Measurements from ENCODE around the gene COL4A2. TPM values are rescaled to one million over a fixed set of nuclear protein-coding genes. Genes with fewer than 3 reads are reported as not detected.

Gene COL4A2
- total and polyA plus RNA-seq, 4 donors, result 130 to 334 (median 170) TPM

GRCh38 chr13:110354715-110355473 lies 47.8 kb downstream of the COL4A2 start:
- WGBS (ENCODE audit: insufficient coverage), result 100% methylated on average over 3 of the region's 5 CpGs
- H3K9me3 ChIP-seq (ENCODE audit: control insufficient read depth, insufficient read depth, low read length), result no peaks in the 10 kb centered on the region
- H3K4me3 ChIP-seq (ENCODE audit: low read depth, low read length), result no peak overlapping the region
- DNase-seq (ENCODE audit: low read depth in 4 of 6, low spot score in 6 of 6), result no peak
- no peaks in the 10 kb centered on the region for H3K36me3 ChIP-seq (ENCODE audit: control insufficient read depth, insufficient read depth, low read length)
- no peaks in the 10 kb centered on the region for H3K27me3 ChIP-seq (ENCODE audit: control insufficient read depth, insufficient read depth, low read length)
- H3K27ac ChIP-seq (ENCODE audit: low read depth, low read length), result no peak overlapping the region
- H3K4me1 ChIP-seq (ENCODE audit: control insufficient read depth, insufficient read depth, low read length), result no peaks in the 10 kb centered on the region

GRCh38 chr13:110356362-110356761 lies 49.3 kb downstream of the COL4A2 start:
- Histone ChIP-seq H3K9me3 (ENCODE audit: control insufficient read depth, insufficient read depth, low read length) (no peaks in the 10 kb centered on the region), H3K4me3 (ENCODE audit: low read depth, low read length) (no peak overlapping the region), H3K27me3 (ENCODE audit: control insufficient read depth, insufficient read depth, low read length) (no peaks in the 10 kb centered on the region), H3K27ac (ENCODE audit: low read depth, low read length) (no peak overlapping the region), H3K4me1 (ENCODE audit: control insufficient read depth, insufficient read depth, low read length) (peaks cover 7% of the 10 kb centered on the region), H3K36me3 (ENCODE audit: control insufficient read depth, insufficient read depth, low read length) (no peaks in the 10 kb centered on the region)
- 76% methylated on average over 9 of the region's 12 CpGs for WGBS (ENCODE audit: insufficient coverage)
- no peak for DNase-seq (ENCODE audit: low read depth in 4 of 6, low spot score in 6 of 6)

- no CpG with 5 or more reads among the region's 4 CpGs for WGBS (ENCODE audit: insufficient coverage)
- Histone ChIP-seq H3K27ac (ENCODE audit: low read depth, low read length) (no peak overlapping the region), H3K4me1 (ENCODE audit: control insufficient read depth, insufficient read depth, low read length) (peaks cover 8% of the 10 kb centered on the region)
Observed at GRCh38 chr13:110358381-110358780, 51.3 kb downstream of the COL4A2 start.

GRCh38 chr13:110359840-110360301 lies 52.8 kb downstream of the COL4A2 start:
- no peak overlapping the region for H3K4me3 ChIP-seq (ENCODE audit: low read depth, low read length)
- H3K27ac ChIP-seq (ENCODE audit: low read depth, low read length), result no peak overlapping the region
- H3K36me3 ChIP-seq (ENCODE audit: control insufficient read depth, insufficient read depth, low read length), result no peaks in the 10 kb centered on the region
- peaks cover 8% of the 10 kb centered on the region for H3K4me1 ChIP-seq (ENCODE audit: control insufficient read depth, insufficient read depth, low read length)
- peak in 1 of 6 donors; percentile 75 for DNase-seq (ENCODE audit: low read depth in 4 of 6, low spot score in 6 of 6)
- WGBS (ENCODE audit: insufficient coverage), result 50% methylated on average over 1 of the region's 7 CpGs
- H3K9me3 ChIP-seq (ENCODE audit: control insufficient read depth, insufficient read depth, low read length), result no peaks in the 10 kb centered on the region
- H3K27me3 ChIP-seq (ENCODE audit: control insufficient read depth, insufficient read depth, low read length), result no peaks in the 10 kb centered on the region

More at GRCh38 chr13:110358381-110358780, 51.3 kb downstream of the COL4A2 start:
- Histone ChIP-seq H3K9me3 (ENCODE audit: control insufficient read depth, insufficient read depth, low read length) (no peaks in the 10 kb centered on the region), H3K27me3 (ENCODE audit: control insufficient read depth, insufficient read depth, low read length) (no peaks in the 10 kb centered on the region), H3K36me3 (ENCODE audit: control insufficient read depth, insufficient read depth, low read length) (no peaks in the 10 kb centered on the region), H3K4me3 (ENCODE audit: low read depth, low read length) (no peak overlapping the region)
- DNase-seq (ENCODE audit: low read depth in 4 of 6, low spot score in 6 of 6), result no peak

- Histone ChIP-seq H3K36me3 (ENCODE audit: control insufficient read depth, insufficient read depth, low read length) (no peaks in the 10 kb centered on the region), H3K4me3 (ENCODE audit: low read depth, low read length) (no peak overlapping the region), H3K4me1 (ENCODE audit: control insufficient read depth, insufficient read depth, low read length) (peaks cover 8% of the 10 kb centered on the region), H3K27ac (ENCODE audit: low read depth, low read length) (no peak overlapping the region), H3K9me3 (ENCODE audit: control insufficient read depth, insufficient read depth, low read length) (no peaks in the 10 kb centered on the region), H3K27me3 (ENCODE audit: control insufficient read depth, insufficient read depth, low read length) (no peaks in the 10 kb centered on the region)
- WGBS (ENCODE audit: insufficient coverage), result 83% methylated on average over 11 of the region's 11 CpGs
- no peak for DNase-seq (ENCODE audit: low read depth in 4 of 6, low spot score in 6 of 6)
Observed at GRCh38 chr13:110360598-110360997, 53.5 kb downstream of the COL4A2 start.

GRCh38 chr13:110361365-110361911 lies 54.4 kb downstream of the COL4A2 start:
- Histone ChIP-seq H3K27me3 (ENCODE audit: control insufficient read depth, insufficient read depth, low read length) (no peaks in the 10 kb centered on the region), H3K4me3 (ENCODE audit: low read depth, low read length) (no peak overlapping the region), H3K4me1 (ENCODE audit: control insufficient read depth, insufficient read depth, low read length) (peaks cover 8% of the 10 kb centered on the region), H3K9me3 (ENCODE audit: control insufficient read depth, insufficient read depth, low read length) (no peaks in the 10 kb centered on the region), H3K27ac (ENCODE audit: low read depth, low read length) (no peak overlapping the region), H3K36me3 (ENCODE audit: control insufficient read depth, insufficient read depth, low read length) (no peaks in the 10 kb centered on the region)
- DNase-seq (ENCODE audit: low read depth in 4 of 6, low spot score in 6 of 6), result peak in 1 of 6 donors; percentile 44
- 49% methylated on average over 10 of the region's 10 CpGs for WGBS (ENCODE audit: insufficient coverage)

GRCh38 chr13:110363010-110363409 lies 55.9 kb downstream of the COL4A2 start:
- DNase-seq (ENCODE audit: low read depth in 4 of 6, low spot score in 6 of 6), result no peak
- no peak overlapping the region for H3K4me3 ChIP-seq (ENCODE audit: low read depth, low read length)
- H3K27ac ChIP-seq (ENCODE audit: low read depth, low read length), result no peak overlapping the region
- no peaks in the 10 kb centered on the region for H3K9me3 ChIP-seq (ENCODE audit: control insufficient read depth, insufficient read depth, low read length)
- WGBS (ENCODE audit: insufficient coverage), result 82% methylated on average over 7 of the region's 8 CpGs
- no peaks in the 10 kb centered on the region for H3K27me3 ChIP-seq (ENCODE audit: control insufficient read depth, insufficient read depth, low read length)
- H3K4me1 ChIP-seq (ENCODE audit: control insufficient read depth, insufficient read depth, low read length), result peaks cover 8% of the 10 kb centered on the region
- no peaks in the 10 kb centered on the region for H3K36me3 ChIP-seq (ENCODE audit: control insufficient read depth, insufficient read depth, low read length)

GRCh38 chr13:110364081-110364480 lies 57.0 kb downstream of the COL4A2 start:
- 100% methylated on average over 1 of the region's 5 CpGs for WGBS (ENCODE audit: insufficient coverage)
- H3K4me1 ChIP-seq (ENCODE audit: control insufficient read depth, insufficient read depth, low read length), result peaks cover 8% of the 10 kb centered on the region
- no peak for DNase-seq (ENCODE audit: low read depth in 4 of 6, low spot score in 6 of 6)
- H3K36me3 ChIP-seq (ENCODE audit: control insufficient read depth, insufficient read depth, low read length), result no peaks in the 10 kb centered on the region
- no peak overlapping the region for H3K27ac ChIP-seq (ENCODE audit: low read depth, low read length)
- no peaks in the 10 kb centered on the region for H3K9me3 ChIP-seq (ENCODE audit: control insufficient read depth, insufficient read depth, low read length)
- H3K27me3 ChIP-seq (ENCODE audit: control insufficient read depth, insufficient read depth, low read length), result no peaks in the 10 kb centered on the region
- no peak overlapping the region for H3K4me3 ChIP-seq (ENCODE audit: low read depth, low read length)

- H3K27me3 ChIP-seq (ENCODE audit: control insufficient read depth, insufficient read depth, low read length), result no peaks in the 10 kb centered on the region
- 100% methylated on average over 1 of the region's 3 CpGs for WGBS (ENCODE audit: insufficient coverage)
- H3K27ac ChIP-seq (ENCODE audit: low read depth, low read length), result no peak overlapping the region
Observed at GRCh38 chr13:110365876-110366275, 58.8 kb downstream of the COL4A2 start.

GRCh38 chr13:110366733-110367132 lies 59.6 kb downstream of the COL4A2 start:
- Histone ChIP-seq H3K9me3 (ENCODE audit: control insufficient read depth, insufficient read depth, low read length) (no peaks in the 10 kb centered on the region), H3K27me3 (ENCODE audit: control insufficient read depth, insufficient read depth, low read length) (no peaks in the 10 kb centered on the region), H3K27ac (ENCODE audit: low read depth, low read length) (no peak overlapping the region), H3K36me3 (ENCODE audit: control insufficient read depth, insufficient read depth, low read length) (no peaks in the 10 kb centered on the region), H3K4me1 (ENCODE audit: control insufficient read depth, insufficient read depth, low read length) (peaks cover 3% of the 10 kb centered on the region), H3K4me3 (ENCODE audit: low read depth, low read length) (no peak overlapping the region)
- WGBS (ENCODE audit: insufficient coverage), result 100% methylated on average over 1 of the region's 3 CpGs
- no peak for DNase-seq (ENCODE audit: low read depth in 4 of 6, low spot score in 6 of 6)

More at GRCh38 chr13:110365876-110366275, 58.8 kb downstream of the COL4A2 start:
- H3K36me3 ChIP-seq (ENCODE audit: control insufficient read depth, insufficient read depth, low read length), result no peaks in the 10 kb centered on the region
- peaks cover 3% of the 10 kb centered on the region for H3K4me1 ChIP-seq (ENCODE audit: control insufficient read depth, insufficient read depth, low read length)
- H3K4me3 ChIP-seq (ENCODE audit: low read depth, low read length), result no peak overlapping the region
- no peaks in the 10 kb centered on the region for H3K9me3 ChIP-seq (ENCODE audit: control insufficient read depth, insufficient read depth, low read length)
- DNase-seq (ENCODE audit: low read depth in 4 of 6, low spot score in 6 of 6), result no peak

Measured in spinal cord (tissue), 10 donors.